Lower leg skin (tissue), 4 donors: ENCODE data around the gene CYFIP1. TPM values are rescaled to one million over a fixed set of nuclear protein-coding genes. Genes with fewer than 3 reads are reported as not detected.

ENCODE experiments used
- DNase-seq, 2 donors: peaks; one replicate each; pipeline ENCODE4 v3.0.0-alpha.2; 2019; ENCODE audit warnings: low spot score in 2 of 2
- H3K4me3 ChIP-seq: fragments of 200-600 bp; sonication (generic); 2 replicates; pipeline ENCODE4 v1.5.1; 2017; ENCODE audit warnings: mild to moderate bottlenecking, low read depth; ENCODE audit not compliant: poor library complexity, severe bottlenecking
- POLR2A ChIP-seq, 2 donors: fragments of 450-650 bp; IDR thresholded peaks; one replicate each; pipeline ENCODE4 v1.6.1; 2016 to 2017; ENCODE audit warnings: antibody characterized with exemption in 2 of 2, mild to moderate bottlenecking in 1 of 2, moderate library complexity in 1 of 2
- WGBS, 2 donors: methylation state at CpG; one replicate each; pipeline ENCODE4 v1.1.5; 2018; 5-methylcytosine and 5-hydroxymethylcytosine counted together
- intact Hi-C: fragments of 100-400 bp; cut with DNase I; formaldehyde crosslinking; loops from one replicate; pipeline ENCODE4 v1.15.0; 2023; ENCODE audit warnings: low total_unique reads
- total RNA-seq, 4 donors: library from RNA; depleted of rRNA; stranded (reverse); fragments of >200 nt; gene quantifications; one replicate each; pipeline ENCODE4 v1.1.0, GENCODE V29; 2016
- TF ChIP-seq, protein P1 (sequence below), 3 donors: fragments of 450-650 bp; IDR thresholded peaks; one replicate each; pipeline ENCODE4 v1.5.1; 2016; ENCODE audit warnings: antibody characterized with exemption in 3 of 3, mild to moderate bottlenecking in 3 of 3, moderate library complexity in 2 of 3

Gene CYFIP1
- total RNA-seq, 4 donors from 2014 or later, result 81.0 to 108 (median 94.6) TPM

DNA sequence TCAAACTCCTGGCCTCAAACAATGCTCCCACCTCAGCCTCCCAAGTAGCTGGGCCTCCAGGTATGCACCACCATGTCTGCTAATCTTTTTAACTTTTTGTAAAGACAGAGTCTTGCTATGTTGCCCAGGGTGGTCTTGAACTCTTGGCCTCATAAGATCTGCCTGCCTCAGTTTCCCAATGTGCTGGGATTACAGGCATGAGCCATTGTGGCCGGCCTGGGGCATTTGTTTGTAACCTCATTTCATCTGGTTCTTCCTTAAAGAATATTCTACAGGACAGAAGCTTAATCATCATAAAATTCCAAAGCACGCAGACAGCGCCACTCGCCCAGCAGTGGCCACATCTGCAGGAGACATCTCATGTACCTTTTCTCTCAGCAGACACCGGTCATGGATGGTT, 23.6 kb upstream of the CYFIP1 start:
- no peak overlapping the region for H3K4me3 ChIP-seq
- DNase-seq, result peak in 1 of 2 donors; percentile 53
- intact Hi-C loops, result no loop called here
- TF ChIP-seq POLR2A (IDR thresholded peaks at IDR 0.05), result no peak
- TF ChIP-seq, protein P1, sequence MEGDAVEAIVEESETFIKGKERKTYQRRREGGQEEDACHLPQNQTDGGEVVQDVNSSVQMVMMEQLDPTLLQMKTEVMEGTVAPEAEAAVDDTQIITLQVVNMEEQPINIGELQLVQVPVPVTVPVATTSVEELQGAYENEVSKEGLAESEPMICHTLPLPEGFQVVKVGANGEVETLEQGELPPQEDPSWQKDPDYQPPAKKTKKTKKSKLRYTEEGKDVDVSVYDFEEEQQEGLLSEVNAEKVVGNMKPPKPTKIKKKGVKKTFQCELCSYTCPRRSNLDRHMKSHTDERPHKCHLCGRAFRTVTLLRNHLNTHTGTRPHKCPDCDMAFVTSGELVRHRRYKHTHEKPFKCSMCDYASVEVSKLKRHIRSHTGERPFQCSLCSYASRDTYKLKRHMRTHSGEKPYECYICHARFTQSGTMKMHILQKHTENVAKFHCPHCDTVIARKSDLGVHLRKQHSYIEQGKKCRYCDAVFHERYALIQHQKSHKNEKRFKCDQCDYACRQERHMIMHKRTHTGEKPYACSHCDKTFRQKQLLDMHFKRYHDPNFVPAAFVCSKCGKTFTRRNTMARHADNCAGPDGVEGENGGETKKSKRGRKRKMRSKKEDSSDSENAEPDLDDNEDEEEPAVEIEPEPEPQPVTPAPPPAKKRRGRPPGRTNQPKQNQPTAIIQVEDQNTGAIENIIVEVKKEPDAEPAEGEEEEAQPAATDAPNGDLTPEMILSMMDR (IDR thresholded peaks at IDR 0.05), result no peak
- WGBS, 2 donors, result 97 to 98% methylated on average over 5 of the region's 5 CpGs

DNA sequence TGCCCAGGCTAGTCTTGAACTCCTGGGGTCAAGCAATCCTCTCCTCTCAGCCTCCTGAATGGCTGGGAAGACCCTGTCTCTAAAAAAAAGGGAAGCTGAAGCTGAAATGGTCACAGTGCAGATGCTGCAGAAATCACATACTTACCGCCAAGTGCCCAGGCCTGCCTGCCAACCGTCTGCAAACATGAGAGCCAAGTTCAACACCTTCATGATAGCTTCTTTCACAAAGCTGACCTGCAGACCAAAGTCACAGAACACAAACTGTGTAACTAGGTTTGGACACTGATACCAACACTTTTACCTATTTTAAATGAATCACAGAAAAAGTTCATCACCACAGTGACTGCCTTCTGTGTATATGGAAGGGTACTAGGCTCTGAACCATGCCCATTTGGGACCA, 22.8 kb upstream of the CYFIP1 start:
- 92 to 93% methylated on average over 2 of the region's 2 CpGs for WGBS, 2 donors
- H3K4me3 ChIP-seq, result no peak overlapping the region
- peak in 1 of 2 donors; percentile 14 for DNase-seq
- intact Hi-C loops, result no loop called here
- no peak for TF ChIP-seq POLR2A (IDR thresholded peaks at IDR 0.05)
- TF ChIP-seq, protein P1 (IDR thresholded peaks at IDR 0.05), result no peak

DNA sequence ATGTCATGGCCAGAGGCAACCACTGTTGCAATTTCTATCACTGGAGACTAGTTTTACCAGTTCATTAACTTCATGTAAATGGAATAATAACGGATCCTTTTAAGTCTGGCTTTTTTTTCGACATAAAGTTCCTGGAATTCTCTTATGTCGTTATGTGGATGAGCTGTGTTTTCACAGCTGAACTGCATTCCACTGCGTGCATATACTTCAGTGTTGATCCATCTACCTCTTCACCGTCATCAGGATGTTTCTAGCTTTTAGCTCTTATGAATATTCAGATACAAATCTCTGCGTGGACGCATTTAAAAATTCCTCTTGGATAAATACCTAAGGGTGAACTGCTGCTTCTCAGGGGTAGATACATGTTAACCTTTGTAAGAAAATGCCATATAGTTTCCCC, 15.6 kb upstream of the CYFIP1 start:
- no peak for DNase-seq
- 51 to 79% methylated on average over 7 of the region's 7 CpGs for WGBS, 2 donors
- intact Hi-C loops, result no loop called here
- H3K4me3 ChIP-seq, result no peak overlapping the region
- TF ChIP-seq POLR2A (IDR thresholded peaks at IDR 0.05), result no peak
- TF ChIP-seq, protein P1 (IDR thresholded peaks at IDR 0.05), result no peak

DNA sequence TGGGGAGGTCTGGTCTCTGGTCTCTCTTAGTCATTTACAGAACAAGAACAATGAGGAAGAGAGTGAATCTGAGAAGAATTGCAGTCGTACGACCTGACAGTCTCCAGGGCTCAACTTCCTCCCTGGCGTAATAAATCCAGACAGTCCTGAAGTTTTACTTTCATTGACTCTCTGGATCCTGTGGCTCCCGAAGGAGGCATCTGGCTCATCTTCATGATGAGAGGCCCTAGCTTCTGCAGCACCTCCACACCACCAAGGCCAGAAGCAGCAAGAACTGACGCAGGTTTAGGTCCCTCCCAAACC, 11.8 kb upstream of the CYFIP1 start:
- no peak overlapping the region for H3K4me3 ChIP-seq
- peak in 1 of 2 donors; percentile 20 for DNase-seq
- TF ChIP-seq, protein P1 (IDR thresholded peaks at IDR 0.05), result no peak
- no peak for TF ChIP-seq POLR2A (IDR thresholded peaks at IDR 0.05)
- intact Hi-C loops, result no loop called here
- 61 to 84% methylated on average over 5 of the region's 5 CpGs for WGBS, 2 donors

DNA sequence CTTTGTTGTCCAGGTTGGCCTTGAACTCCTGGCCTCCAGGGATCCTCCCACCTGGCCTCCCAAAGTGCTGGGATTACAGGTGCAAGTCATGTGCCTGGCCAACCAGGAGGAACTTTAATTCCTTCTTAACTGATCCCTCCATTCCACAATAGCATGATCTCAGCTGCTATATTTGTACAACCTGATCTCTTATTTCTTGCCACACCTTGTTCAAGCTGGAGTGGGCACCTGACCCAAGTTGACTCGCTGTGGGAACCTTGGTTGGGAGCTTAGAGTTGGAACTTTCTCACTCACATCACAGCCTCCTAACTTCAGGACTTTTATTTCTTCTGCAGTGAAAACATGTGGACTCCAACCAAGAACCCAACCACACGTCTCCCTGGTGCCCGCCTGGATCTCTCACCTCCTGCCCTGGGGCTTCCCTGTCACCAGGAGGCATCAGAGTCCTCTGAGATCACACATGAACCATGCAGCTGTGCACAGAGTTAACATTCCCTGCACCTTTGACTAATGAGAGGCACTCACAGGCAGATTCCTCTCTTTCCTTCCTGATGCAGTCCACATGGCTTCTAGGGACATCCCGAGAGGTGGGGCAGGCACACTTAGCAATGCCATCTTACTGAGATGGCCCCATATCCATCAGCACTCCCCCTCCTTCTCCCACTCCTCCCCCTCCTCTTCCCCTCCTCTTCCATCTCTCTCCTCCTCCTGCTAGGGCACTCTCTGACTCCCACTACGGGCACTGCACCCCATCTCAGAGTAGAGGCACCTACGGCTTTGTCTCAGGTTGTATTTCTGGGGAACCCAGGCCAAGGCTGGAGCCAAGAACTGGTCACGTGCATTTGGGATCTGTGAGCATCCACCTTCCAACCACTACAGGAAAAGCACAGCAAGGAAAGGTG, 9.7 kb upstream of the CYFIP1 start:
- H3K4me3 ChIP-seq, result no peak overlapping the region
- WGBS, 2 donors, result 59 to 62% methylated on average over 7 of the region's 7 CpGs
- intact Hi-C loops, result no loop called here
- TF ChIP-seq POLR2A (IDR thresholded peaks at IDR 0.05), result no peak
- TF ChIP-seq, protein P1 (IDR thresholded peaks at IDR 0.05), result no peak
- DNase-seq, result peak in 1 of 2 donors; percentile 52
